Peyer's patch (tissue), 4 donors: ENCODE measurements around the gene CHEK2.

Experiments
- POLR2A ChIP-seq, 2 donors: fragments of 450-650 bp; IDR thresholded peaks; one replicate each; pipeline ENCODE4 v1.5.1; 2017; ENCODE audit warnings: antibody characterized with exemption in 2 of 2, mild to moderate bottlenecking in 2 of 2, moderate library complexity in 2 of 2
- TF ChIP-seq, protein P1 (sequence below), 6 experiments: fragments of 450-650 bp in 4 of 6; fragments of 200-600 bp in 2 of 6; sonication (generic) in 1 of 6; IDR thresholded peaks; one replicate each; pipeline ENCODE4 v1.5.1; 2017 to 2019; ENCODE audit warnings: antibody characterized with exemption in 6 of 6, mild to moderate bottlenecking in 3 of 6, moderate library complexity in 1 of 6

DNA sequence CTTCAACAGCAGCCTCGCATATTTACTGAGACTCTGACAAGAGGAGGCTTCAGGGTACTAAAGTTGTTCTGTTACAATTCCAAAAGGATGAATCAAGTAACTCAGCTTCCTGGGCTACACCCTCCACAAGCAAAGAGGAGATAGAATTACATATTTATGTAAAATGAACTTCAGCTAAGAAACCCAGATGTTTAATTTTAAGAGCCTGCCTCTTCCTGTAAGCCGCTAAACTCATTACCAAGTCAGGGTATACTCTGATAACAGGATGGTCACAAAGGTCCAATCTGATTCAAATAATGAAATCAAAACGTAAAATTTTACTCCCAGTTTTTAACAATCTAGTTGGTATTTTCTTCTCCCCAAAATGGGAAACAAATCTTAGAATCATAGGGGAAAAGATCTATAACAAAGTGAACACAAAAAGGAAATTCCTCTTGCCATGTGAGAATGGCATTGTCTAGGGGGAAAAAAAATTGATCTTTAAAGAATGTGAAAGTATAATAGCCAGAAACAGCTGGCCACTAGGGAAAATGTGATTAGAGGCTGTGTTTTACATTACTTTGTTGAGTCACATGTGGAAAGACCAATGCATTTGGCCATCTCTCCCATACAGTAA is 30.9 kb downstream of the CHEK2 start:
- TF ChIP-seq, protein P1, sequence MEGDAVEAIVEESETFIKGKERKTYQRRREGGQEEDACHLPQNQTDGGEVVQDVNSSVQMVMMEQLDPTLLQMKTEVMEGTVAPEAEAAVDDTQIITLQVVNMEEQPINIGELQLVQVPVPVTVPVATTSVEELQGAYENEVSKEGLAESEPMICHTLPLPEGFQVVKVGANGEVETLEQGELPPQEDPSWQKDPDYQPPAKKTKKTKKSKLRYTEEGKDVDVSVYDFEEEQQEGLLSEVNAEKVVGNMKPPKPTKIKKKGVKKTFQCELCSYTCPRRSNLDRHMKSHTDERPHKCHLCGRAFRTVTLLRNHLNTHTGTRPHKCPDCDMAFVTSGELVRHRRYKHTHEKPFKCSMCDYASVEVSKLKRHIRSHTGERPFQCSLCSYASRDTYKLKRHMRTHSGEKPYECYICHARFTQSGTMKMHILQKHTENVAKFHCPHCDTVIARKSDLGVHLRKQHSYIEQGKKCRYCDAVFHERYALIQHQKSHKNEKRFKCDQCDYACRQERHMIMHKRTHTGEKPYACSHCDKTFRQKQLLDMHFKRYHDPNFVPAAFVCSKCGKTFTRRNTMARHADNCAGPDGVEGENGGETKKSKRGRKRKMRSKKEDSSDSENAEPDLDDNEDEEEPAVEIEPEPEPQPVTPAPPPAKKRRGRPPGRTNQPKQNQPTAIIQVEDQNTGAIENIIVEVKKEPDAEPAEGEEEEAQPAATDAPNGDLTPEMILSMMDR (IDR thresholded peaks at IDR 0.05) = no peak
- no peak for TF ChIP-seq POLR2A (IDR thresholded peaks at IDR 0.05)
